Measurements from ENCODE around the gene HSPA1L.

The HSPA1L gene

DNA sequence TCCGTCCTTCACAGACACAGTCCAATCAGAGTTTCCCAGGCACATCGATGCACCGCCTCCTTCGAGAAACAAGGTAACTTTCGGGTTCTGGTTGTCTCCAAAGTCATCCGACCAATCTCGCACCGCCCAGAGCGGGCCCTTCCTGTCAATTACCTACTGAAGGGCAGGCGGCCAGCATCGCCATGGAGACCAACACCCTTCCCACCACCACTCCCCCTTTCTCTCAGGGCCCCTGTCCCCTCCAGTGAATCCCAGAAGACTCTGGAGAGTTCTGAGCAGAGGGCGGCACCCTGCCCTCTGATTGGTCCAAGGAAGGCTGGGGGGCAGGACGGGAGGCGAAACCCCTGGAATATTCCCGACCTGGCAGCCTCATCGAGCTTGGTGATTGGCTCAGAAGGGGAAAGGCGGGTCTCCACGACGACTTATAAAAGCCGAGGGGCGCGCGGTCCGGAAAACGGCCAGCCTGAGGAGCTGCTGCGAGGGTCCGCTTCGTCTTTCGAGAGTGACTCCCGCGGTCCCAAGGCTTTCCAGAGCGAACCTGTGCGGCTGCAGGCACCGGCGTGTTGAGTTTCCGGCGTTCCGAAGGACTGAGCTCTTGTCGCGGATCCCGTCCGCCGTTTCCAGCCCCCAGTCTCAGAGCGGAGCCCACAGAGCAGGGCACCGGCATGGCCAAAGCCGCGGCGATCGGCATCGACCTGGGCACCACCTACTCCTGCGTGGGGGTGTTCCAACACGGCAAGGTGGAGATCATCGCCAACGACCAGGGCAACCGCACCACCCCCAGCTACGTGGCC, 12.4 kb upstream of the HSPA1L start, which contains the start of gene HSPA1B (continued):
- TF ChIP-seq WT1 (tag by site-specific recombination; IDR thresholded peaks at IDR 0.05), result peak; percentile 55
- TF ChIP-seq ZFP37 (tag by site-specific recombination; IDR thresholded peaks at IDR 0.05), result peak; percentile 97
- TF ChIP-seq, protein P1, sequence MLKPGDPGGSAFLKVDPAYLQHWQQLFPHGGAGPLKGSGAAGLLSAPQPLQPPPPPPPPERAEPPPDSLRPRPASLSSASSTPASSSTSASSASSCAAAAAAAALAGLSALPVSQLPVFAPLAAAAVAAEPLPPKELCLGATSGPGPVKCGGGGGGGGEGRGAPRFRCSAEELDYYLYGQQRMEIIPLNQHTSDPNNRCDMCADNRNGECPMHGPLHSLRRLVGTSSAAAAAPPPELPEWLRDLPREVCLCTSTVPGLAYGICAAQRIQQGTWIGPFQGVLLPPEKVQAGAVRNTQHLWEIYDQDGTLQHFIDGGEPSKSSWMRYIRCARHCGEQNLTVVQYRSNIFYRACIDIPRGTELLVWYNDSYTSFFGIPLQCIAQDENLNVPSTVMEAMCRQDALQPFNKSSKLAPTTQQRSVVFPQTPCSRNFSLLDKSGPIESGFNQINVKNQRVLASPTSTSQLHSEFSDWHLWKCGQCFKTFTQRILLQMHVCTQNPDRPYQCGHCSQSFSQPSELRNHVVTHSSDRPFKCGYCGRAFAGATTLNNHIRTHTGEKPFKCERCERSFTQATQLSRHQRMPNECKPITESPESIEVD (tag by site-specific recombination; IDR thresholded peaks at IDR 0.05), result no peak
- TF ChIP-seq, protein P2, sequence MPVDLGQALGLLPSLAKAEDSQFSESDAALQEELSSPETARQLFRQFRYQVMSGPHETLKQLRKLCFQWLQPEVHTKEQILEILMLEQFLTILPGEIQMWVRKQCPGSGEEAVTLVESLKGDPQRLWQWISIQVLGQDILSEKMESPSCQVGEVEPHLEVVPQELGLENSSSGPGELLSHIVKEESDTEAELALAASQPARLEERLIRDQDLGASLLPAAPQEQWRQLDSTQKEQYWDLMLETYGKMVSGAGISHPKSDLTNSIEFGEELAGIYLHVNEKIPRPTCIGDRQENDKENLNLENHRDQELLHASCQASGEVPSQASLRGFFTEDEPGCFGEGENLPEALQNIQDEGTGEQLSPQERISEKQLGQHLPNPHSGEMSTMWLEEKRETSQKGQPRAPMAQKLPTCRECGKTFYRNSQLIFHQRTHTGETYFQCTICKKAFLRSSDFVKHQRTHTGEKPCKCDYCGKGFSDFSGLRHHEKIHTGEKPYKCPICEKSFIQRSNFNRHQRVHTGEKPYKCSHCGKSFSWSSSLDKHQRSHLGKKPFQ (tag by site-specific recombination; IDR thresholded peaks at IDR 0.05), result no peak
- TF ChIP-seq ZNF239 (tag by site-specific recombination; IDR thresholded peaks at IDR 0.05), result peak; percentile 52; the same call in 1 of the 2 replicates
- TF ChIP-seq ZSCAN23 (tag by site-specific recombination; IDR thresholded peaks at IDR 0.05), result no peak
- peak; percentile 72; the same call in 1 of the 2 replicates for TF ChIP-seq ZNF324 (tag by site-specific recombination; IDR thresholded peaks at IDR 0.05)
- no peak for TF ChIP-seq SALL2 (tag by site-specific recombination; IDR thresholded peaks at IDR 0.05; ENCODE audit: borderline replicate concordance)
- peak; percentile 63; the same call in 1 of the 2 replicates for TF ChIP-seq ZNF24 (tag by site-specific recombination; IDR thresholded peaks at IDR 0.05)
- 0 out of 2 replicates have a peak, but pooled peaks have one; percentile 10 for TF ChIP-seq ZNF266 (tag by site-specific recombination; IDR thresholded peaks at IDR 0.05; ENCODE audit: low read depth)
- no peak for TF ChIP-seq ZNF837 (tag by site-specific recombination; IDR thresholded peaks at IDR 0.05)
- TF ChIP-seq YY2 (tag by site-specific recombination; IDR thresholded peaks at IDR 0.05), result peak; percentile 55; the same call in 1 of the 2 replicates
- TF ChIP-seq ZNF2 (tag by site-specific recombination; IDR thresholded peaks at IDR 0.05), result peak; percentile 88; the same call in 1 of the 2 replicates
- peak; percentile 88; the same call in 1 of the 2 replicates for TF ChIP-seq BCL11B (tag by site-specific recombination; IDR thresholded peaks at IDR 0.05; ENCODE audit: low read depth)
- TF ChIP-seq, protein P3, sequence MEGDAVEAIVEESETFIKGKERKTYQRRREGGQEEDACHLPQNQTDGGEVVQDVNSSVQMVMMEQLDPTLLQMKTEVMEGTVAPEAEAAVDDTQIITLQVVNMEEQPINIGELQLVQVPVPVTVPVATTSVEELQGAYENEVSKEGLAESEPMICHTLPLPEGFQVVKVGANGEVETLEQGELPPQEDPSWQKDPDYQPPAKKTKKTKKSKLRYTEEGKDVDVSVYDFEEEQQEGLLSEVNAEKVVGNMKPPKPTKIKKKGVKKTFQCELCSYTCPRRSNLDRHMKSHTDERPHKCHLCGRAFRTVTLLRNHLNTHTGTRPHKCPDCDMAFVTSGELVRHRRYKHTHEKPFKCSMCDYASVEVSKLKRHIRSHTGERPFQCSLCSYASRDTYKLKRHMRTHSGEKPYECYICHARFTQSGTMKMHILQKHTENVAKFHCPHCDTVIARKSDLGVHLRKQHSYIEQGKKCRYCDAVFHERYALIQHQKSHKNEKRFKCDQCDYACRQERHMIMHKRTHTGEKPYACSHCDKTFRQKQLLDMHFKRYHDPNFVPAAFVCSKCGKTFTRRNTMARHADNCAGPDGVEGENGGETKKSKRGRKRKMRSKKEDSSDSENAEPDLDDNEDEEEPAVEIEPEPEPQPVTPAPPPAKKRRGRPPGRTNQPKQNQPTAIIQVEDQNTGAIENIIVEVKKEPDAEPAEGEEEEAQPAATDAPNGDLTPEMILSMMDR (tag by site-specific recombination; IDR thresholded peaks at IDR 0.05), result peak; percentile 35; the same call in 1 of the 2 replicates
- no peak for TF ChIP-seq ZFP3 (tag by site-specific recombination; IDR thresholded peaks at IDR 0.05; ENCODE audit: low read depth)
- TF ChIP-seq, protein P4, sequence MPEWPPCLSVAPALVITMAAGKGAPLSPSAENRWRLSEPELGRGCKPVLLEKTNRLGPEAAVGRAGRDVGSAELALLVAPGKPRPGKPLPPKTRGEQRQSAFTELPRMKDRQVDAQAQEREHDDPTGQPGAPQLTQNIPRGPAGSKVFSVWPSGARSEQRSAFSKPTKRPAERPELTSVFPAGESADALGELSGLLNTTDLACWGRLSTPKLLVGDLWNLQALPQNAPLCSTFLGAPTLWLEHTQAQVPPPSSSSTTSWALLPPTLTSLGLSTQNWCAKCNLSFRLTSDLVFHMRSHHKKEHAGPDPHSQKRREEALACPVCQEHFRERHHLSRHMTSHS (tag by site-specific recombination; IDR thresholded peaks at IDR 0.05), result no peak
- peak; percentile 85 for TF ChIP-seq BCL11A (tag by site-specific recombination; IDR thresholded peaks at IDR 0.05; ENCODE audit: low read depth)
- TF ChIP-seq KLF8 (tag by site-specific recombination; IDR thresholded peaks at IDR 0.05), result peak; percentile 52; the same call in 1 of the 2 replicates
- no peak for TF ChIP-seq ZNF521 (tag by site-specific recombination; IDR thresholded peaks at IDR 0.05)
- TF ChIP-seq, protein P5, sequence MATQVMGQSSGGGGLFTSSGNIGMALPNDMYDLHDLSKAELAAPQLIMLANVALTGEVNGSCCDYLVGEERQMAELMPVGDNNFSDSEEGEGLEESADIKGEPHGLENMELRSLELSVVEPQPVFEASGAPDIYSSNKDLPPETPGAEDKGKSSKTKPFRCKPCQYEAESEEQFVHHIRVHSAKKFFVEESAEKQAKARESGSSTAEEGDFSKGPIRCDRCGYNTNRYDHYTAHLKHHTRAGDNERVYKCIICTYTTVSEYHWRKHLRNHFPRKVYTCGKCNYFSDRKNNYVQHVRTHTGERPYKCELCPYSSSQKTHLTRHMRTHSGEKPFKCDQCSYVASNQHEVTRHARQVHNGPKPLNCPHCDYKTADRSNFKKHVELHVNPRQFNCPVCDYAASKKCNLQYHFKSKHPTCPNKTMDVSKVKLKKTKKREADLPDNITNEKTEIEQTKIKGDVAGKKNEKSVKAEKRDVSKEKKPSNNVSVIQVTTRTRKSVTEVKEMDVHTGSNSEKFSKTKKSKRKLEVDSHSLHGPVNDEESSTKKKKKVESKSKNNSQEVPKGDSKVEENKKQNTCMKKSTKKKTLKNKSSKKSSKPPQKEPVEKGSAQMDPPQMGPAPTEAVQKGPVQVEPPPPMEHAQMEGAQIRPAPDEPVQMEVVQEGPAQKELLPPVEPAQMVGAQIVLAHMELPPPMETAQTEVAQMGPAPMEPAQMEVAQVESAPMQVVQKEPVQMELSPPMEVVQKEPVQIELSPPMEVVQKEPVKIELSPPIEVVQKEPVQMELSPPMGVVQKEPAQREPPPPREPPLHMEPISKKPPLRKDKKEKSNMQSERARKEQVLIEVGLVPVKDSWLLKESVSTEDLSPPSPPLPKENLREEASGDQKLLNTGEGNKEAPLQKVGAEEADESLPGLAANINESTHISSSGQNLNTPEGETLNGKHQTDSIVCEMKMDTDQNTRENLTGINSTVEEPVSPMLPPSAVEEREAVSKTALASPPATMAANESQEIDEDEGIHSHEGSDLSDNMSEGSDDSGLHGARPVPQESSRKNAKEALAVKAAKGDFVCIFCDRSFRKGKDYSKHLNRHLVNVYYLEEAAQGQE (tag by site-specific recombination; IDR thresholded peaks at IDR 0.05), result peak; percentile 58; the same call in 1 of the 2 replicates
- peak; percentile 79 for TF ChIP-seq KLF9 (tag by site-specific recombination; IDR thresholded peaks at IDR 0.05; ENCODE audit: low read depth)
- peak; percentile 97 for TF ChIP-seq SP2 (tag by site-specific recombination; IDR thresholded peaks at IDR 0.05)
- peak; percentile 66 for TF ChIP-seq ZFHX2 (tag by site-specific recombination; conservative IDR thresholded peaks at IDR 0.05)
- peak; percentile 93 for TF ChIP-seq ZNF391 (tag by site-specific recombination; IDR thresholded peaks at IDR 0.05; ENCODE audit: borderline replicate concordance, low read depth)
- no peak for TF ChIP-seq ZNF768 (tag by site-specific recombination; IDR thresholded peaks at IDR 0.05)
- peak; percentile 57 for TF ChIP-seq ZNF629 (tag by site-specific recombination; IDR thresholded peaks at IDR 0.05)
- peak; percentile 70; the same call in 1 of the 2 replicates for TF ChIP-seq ZBTB7A (tag by site-specific recombination; IDR thresholded peaks at IDR 0.05; ENCODE audit: low read depth)

Measured in HEK293 (cell line).